Measurements from ENCODE around the gene TMEM184B. TPM values are rescaled to one million over a fixed set of nuclear protein-coding genes. Genes with fewer than 3 reads are reported as not detected.

The TMEM184B gene
- total and polyA plus RNA-seq, 8 donors, result 10.0 to 110 (median 34.0) TPM

GRCh38 chr22:38314933-38315822 is 42.4 kb upstream of the TMEM184B start:
- Histone ChIP-seq H3K36me3 (peaks cover 3 to 23% (median 17%) of the 10 kb centered on the region in 4 donors), H3K27ac (peak overlapping the region; percentile 97 to 99 (median 98)), H3K9me3 (no peaks in the 10 kb centered on the region), H3K4me3 (peak overlapping the region; percentile 63 to 88 (median 76)), H3K27me3 (no peaks in the 10 kb centered on the region), H3K4me1 (peaks cover 65 to 80% (median 73%) of the 10 kb centered on the region in 4 donors)
- intact Hi-C loops (cut with DNase I; ENCODE audit: low total_unique reads), result no loop called here
- DNase-seq, result peak; percentile 36 to 67
- WGBS, 5 donors, result 11 to 16% (median 15%) methylated on average over 16 to 21 of the region's 21 CpGs
- TF ChIP-seq POLR2A (IDR thresholded peaks at IDR 0.05) (no peak), CTCF (IDR thresholded peaks at IDR 0.05) (no peak), EP300 (IDR thresholded peaks at IDR 0.05) (no peak), POLR2AphosphoS5 (IDR thresholded peaks at IDR 0.05) (peak in 1 of 3 donors; percentile 51)

GRCh38 chr22:38314051-38314932 is 41.5 kb upstream of the TMEM184B start:
- peaks cover 74 to 87% (median 82%) of the 10 kb centered on the region in 4 donors for H3K4me1 ChIP-seq
- peak overlapping the region; percentile 97 to 99 (median 98) for H3K27ac ChIP-seq
- WGBS, 5 donors, result 43 to 60% (median 56%) methylated on average over 22 to 23 of the region's 23 CpGs
- no peaks in the 10 kb centered on the region for H3K9me3 ChIP-seq
- no peak for TF ChIP-seq EP300 (IDR thresholded peaks at IDR 0.05)
- no peak for TF ChIP-seq CTCF (IDR thresholded peaks at IDR 0.05)
- TF ChIP-seq POLR2AphosphoS5 (IDR thresholded peaks at IDR 0.05), result no peak
- TF ChIP-seq POLR2A (IDR thresholded peaks at IDR 0.05), result no peak
- peak overlapping the region; percentile 63 to 88 (median 76) for H3K4me3 ChIP-seq
- intact Hi-C loops (cut with DNase I; ENCODE audit: low total_unique reads), result no loop called here
- peak in 1 of 2 donors; percentile 65 for DNase-seq
- peaks cover 3 to 23% (median 18%) of the 10 kb centered on the region in 4 donors for H3K36me3 ChIP-seq
- no peaks in the 10 kb centered on the region for H3K27me3 ChIP-seq

GRCh38 chr22:38313384-38313955 is 40.7 kb upstream of the TMEM184B start:
- Histone ChIP-seq H3K4me3 (peak overlapping the region; percentile 19 to 71 (median 42)), H3K36me3 (peaks cover 3 to 31% (median 26%) of the 10 kb centered on the region in 4 donors), H3K27ac (peak overlapping the region; percentile 97 to 99 (median 98)), H3K27me3 (no peaks in the 10 kb centered on the region), H3K9me3 (no peaks in the 10 kb centered on the region), H3K4me1 (peaks cover 76 to 87% (median 83%) of the 10 kb centered on the region in 4 donors)
- 35 to 43% (median 39%) methylated on average over 11 of the region's 11 CpGs for WGBS, 5 donors
- TF ChIP-seq EP300 (IDR thresholded peaks at IDR 0.05), result no peak
- peak; percentile 29 to 63 (median 35) for TF ChIP-seq POLR2AphosphoS5 (IDR thresholded peaks at IDR 0.05)
- intact Hi-C loops (cut with DNase I; ENCODE audit: low total_unique reads), result no loop called here
- peak; percentile 50 to 90 for DNase-seq

- TF ChIP-seq POLR2AphosphoS5 (IDR thresholded peaks at IDR 0.05) (no peak), CTCF (IDR thresholded peaks at IDR 0.05) (no peak), POLR2A (IDR thresholded peaks at IDR 0.05) (no peak), EP300 (IDR thresholded peaks at IDR 0.05) (no peak)
- intact Hi-C loops (cut with DNase I; ENCODE audit: low total_unique reads), result no loop called here
- Histone ChIP-seq H3K4me1 (peaks cover 65 to 88% (median 79%) of the 10 kb centered on the region in 4 donors), H3K36me3 (peaks cover 3 to 42% (median 32%) of the 10 kb centered on the region in 4 donors), H3K27me3 (no peaks in the 10 kb centered on the region), H3K27ac (peak overlapping the region in 4 of 5 donors; percentile 97 to 99 (median 98)), H3K9me3 (no peaks in the 10 kb centered on the region), H3K4me3 (peak overlapping the region in 1 of 4 donors; percentile 10)
- DNase-seq, result no peak
- 81 to 88% (median 86%) methylated on average over 7 of the region's 7 CpGs for WGBS, 5 donors
These were observed 39.5 kb upstream of the TMEM184B start for GRCh38 chr22:38312261-38312800.

All from stomach (tissue), 9 donors.